K562 (cell line): ENCODE measurements around the gene PALLD. TPM values are rescaled to one million over a fixed set of nuclear protein-coding genes. Genes with fewer than 3 reads are reported as not detected.

Experiments used
- ATAC-seq: fragments of 200-7000 bp; cut with Tn5 transposase; 3 replicates; pipeline ENCODE4 v1.9.1; 2020; ENCODE audit warnings: moderate library complexity
- BruUV-seq: library from RNA; stranded (reverse); fragments of 400-500 nt; replicated peaks from 2 replicates; lab custom pipeline; 2021; lab: Mats Ljungman, UMichigan
- CTCF ChIA-PET: fragments of 300-600 bp; formaldehyde crosslinking; extraction: SDS; loops from one replicate; lab custom pipeline; 2021; ENCODE audit warnings: low intra/inter-chr PET ratio; lab: Yijun Ruan, JAX
- POLR2A ChIA-PET: fragments of 300-600, 350-650 bp; sonication (Branson Sonifier 250); formaldehyde crosslinking; extraction: SDS; loops from one replicate; lab custom pipeline; 2021; ENCODE audit warnings: antibody characterized with exemption, inconsistent platforms; lab: Yijun Ruan, JAX
- DNase-seq, 4 experiments: peaks; one replicate each; pipeline versions ENCODE4 v3.0.0 to v3.0.0-alpha.2; 2011 to 2018; ENCODE audit warnings: low spot score in 3 of 4, mixed read lengths in 3 of 4; ENCODE audit errors: extremely low read depth in 1 of 4
- FAIRE-seq: peaks from 2 replicates; lab custom pipeline; 2011; peaks lifted over from hg19 to GRCh38; lab: Jason Lieb, UNC
- H2AFZ ChIP-seq: 2 replicates; pipeline ENCODE4 v1.6.0; 2011; ENCODE audit warnings: low read depth, low read length, control low read depth, inconsistent platforms
- H3K27ac ChIP-seq: fragments of 200-600 bp; 3 replicates; pipeline ENCODE4 v1.8.0; 2011; ENCODE audit warnings: low read depth, mild to moderate bottlenecking, control low read depth, inconsistent platforms, low read length, moderate library complexity, mixed read lengths; ENCODE audit errors: extremely low read depth
- H3K27me3 ChIP-seq, 2 experiments: fragments of 300-600 bp in 1 of 2; 2 replicates in 1 of 2; 3 replicates in 1 of 2; pipeline versions ENCODE4 v1.6.0 to v1.8.0; 2011; ENCODE audit warnings: inconsistent platforms in 2 of 2, low read length in 2 of 2, mild to moderate bottlenecking in 1 of 2, mixed read lengths in 1 of 2, moderate library complexity in 1 of 2; ENCODE audit not compliant: control insufficient read depth in 2 of 2, insufficient read depth in 2 of 2
- H3K36me3 ChIP-seq: fragments of 300-600 bp; 3 replicates; pipeline ENCODE4 v1.8.0; 2011; ENCODE audit warnings: mild to moderate bottlenecking, low read length, inconsistent platforms; ENCODE audit not compliant: control insufficient read depth, insufficient read depth
- H3K4me1 ChIP-seq, 2 experiments: fragments of 200-600 bp in 1 of 2; replicated peaks in 1 of 2; 2 replicates in 1 of 2; 3 replicates in 1 of 2; pipeline versions ENCODE4 v1.5.1 to v1.8.0; 2011; ENCODE audit warnings: inconsistent platforms in 2 of 2, low read length in 2 of 2, mild to moderate bottlenecking in 1 of 2, mixed read lengths in 1 of 2, moderate library complexity in 1 of 2; ENCODE audit not compliant: control insufficient read depth in 2 of 2, insufficient read depth in 2 of 2
- H3K4me2 ChIP-seq: 2 replicates; pipeline ENCODE4 v1.6.1; 2011; ENCODE audit warnings: low read length, control low read depth, inconsistent platforms, mixed read lengths; ENCODE audit not compliant: insufficient read depth
- H3K4me3 ChIP-seq: fragments of 200-600 bp; sonication (generic), shearing (Covaris generic); 2 replicates; pipeline ENCODE4 v1.5.1; 2016; ENCODE audit warnings: control low read depth, inconsistent platforms
- H3K79me2 ChIP-seq: fragments of 200-600 bp; 3 replicates; pipeline ENCODE4 v1.8.0; 2011; ENCODE audit warnings: low read length, inconsistent platforms; ENCODE audit not compliant: control insufficient read depth, insufficient read depth
- H3K9ac ChIP-seq, 2 experiments: 2 replicates each; pipeline versions ENCODE4 v1.6.0 to v1.6.1; 2011; ENCODE audit warnings: low read depth in 2 of 2, low read length in 2 of 2, control low read depth in 1 of 2, inconsistent platforms in 1 of 2, mild to moderate bottlenecking in 1 of 2, mixed read lengths in 1 of 2; ENCODE audit not compliant: insufficient read depth in 1 of 2
- H3K9me1 ChIP-seq: one replicate; pipeline ENCODE4 v1.6.0; 2011; ENCODE audit warnings: inconsistent platforms, mild to moderate bottlenecking, low read length, moderate library complexity; ENCODE audit not compliant: control insufficient read depth, insufficient read depth
- H3K9me3 ChIP-seq: replicated peaks from 2 replicates; pipeline ENCODE4 v1.5.1; 2011; ENCODE audit warnings: low read depth, low read length, inconsistent platforms; ENCODE audit not compliant: control insufficient read depth, insufficient read depth
- H4K20me1 ChIP-seq: replicated peaks from 2 replicates; pipeline ENCODE4 v1.6.1; 2011; ENCODE audit warnings: low read length, inconsistent platforms, mixed read lengths; ENCODE audit not compliant: control insufficient read depth, insufficient read depth
- BRD9 ChIP-seq: fragments of 450-650 bp; IDR thresholded peaks from 2 replicates; pipeline ENCODE4 v1.6.1; 2018; ENCODE audit warnings: low read depth; ENCODE audit not compliant: partially characterized antibody
- CREB1 ChIP-seq, 2 experiments: sonication (generic) in 1 of 2; formaldehyde crosslinking in 1 of 2; IDR thresholded peaks; 2 replicates each; pipeline versions ENCODE4 v1.6.1 to v1.8.0; 2012 to 2022; ENCODE audit warnings: inconsistent platforms in 1 of 2, mild to moderate bottlenecking in 1 of 2, missing genetic modification reagents in 1 of 2, moderate library complexity in 1 of 2
- ELF1 ChIP-seq: fragments of 200-800 bp; sonication (Bioruptor generic); IDR thresholded peaks from 2 replicates; pipeline ENCODE4 v1.6.1; 2016; ENCODE audit warnings: missing genetic modification characterization, missing compliant biosample characterization
- ETV6 ChIP-seq, 3 experiments: fragments of 150-350 bp in 1 of 3; sonication (generic) in 1 of 3; formaldehyde crosslinking in 1 of 3; IDR thresholded peaks; 2 replicates each; pipeline versions ENCODE4 v1.6.1 to v1.8.0; 2014 to 2022; ENCODE audit warnings: borderline replicate concordance in 2 of 3, low read depth in 2 of 3, antibody characterized with exemption in 1 of 3, low read length in 1 of 3, mild to moderate bottlenecking in 1 of 3, missing genetic modification reagents in 1 of 3
- HSF4 ChIP-seq: fragments of 250-450 bp; sonication (Bioruptor Pico); IDR thresholded peaks from 2 replicates; pipeline ENCODE4 v2.1.2; 2022; ENCODE audit warnings: mild to moderate bottlenecking, moderate library complexity, borderline replicate concordance
- SMARCC2 ChIP-seq: fragments of 450-650 bp; IDR thresholded peaks from 2 replicates; pipeline ENCODE4 v1.6.1; 2017; ENCODE audit warnings: antibody characterized with exemption, moderate library complexity, mild to moderate bottlenecking, low read depth
- SPI1 ChIP-seq: IDR thresholded peaks from 2 replicates; pipeline ENCODE4 v1.6.1; 2011; ENCODE audit warnings: low read depth, low read length, control low read depth, borderline replicate concordance
- WGBS: fragments of 100-300 bp; shearing (Covaris generic); methylation state at CpG from one replicate; pipeline ENCODE4 v1.1.6; 2016; ENCODE audit warnings: low coverage, mixed read lengths; ENCODE audit not compliant: insufficient coverage; ENCODE audit errors: missing lambda C conversion rate; 5-methylcytosine and 5-hydroxymethylcytosine counted together
- in situ Hi-C: fragments of 300-500 bp; cut with MboI; formaldehyde crosslinking; loops from 4 replicates; pipeline ENCODE4 v1.15.0; 2018; ENCODE audit warnings: inconsistent platforms, mixed read lengths
- intact Hi-C: fragments of 100-400 bp; cut with micrococcal nuclease; formaldehyde crosslinking; loops from 2 replicates; pipeline ENCODE4 v1.14.2; 2022
- polyA plus RNA-seq, 8 experiments: library from polyadenylated mRNA; depleted of rRNA in 4 of 8; stranded (reverse) in 5 of 8; unstranded in 3 of 8; fragments of >200 nt; fragmentation: Nextera tagmentation in 2 of 8; fragmentation: Illumina TruSeq in 1 of 8; extraction: Ambion mirVana in 2 of 8; extraction: Trizol in 1 of 8; gene quantifications; 2 replicates each; pipeline versions ENCODE4 v1.2.1 to v1.2.3, GENCODE V29; 2011 to 2014; ENCODE audit warnings: inconsistent platforms in 1 of 8, missing spikeins in 1 of 8
- total RNA-seq, 7 experiments: library from RNA; depleted of rRNA in 6 of 7; stranded (reverse); fragments of >200 nt in 6 of 7; fragmentation: Illumina TruSeq in 2 of 7; extraction: Trizol in 2 of 7; gene quantifications; 2 replicates each; pipeline versions ENCODE4 v1.2.1 to v1.2.3, GENCODE V29; 2011 to 2021; ENCODE audit warnings: low replicate concordance in 1 of 7
- TF ChIP-seq, protein P1 (sequence below), 2 experiments: IDR thresholded peaks; 2 replicates each; pipeline ENCODE4 v1.6.1; 2012; ENCODE audit warnings: improper control_type of control experiment in 2 of 2, low read depth in 2 of 2, low read length in 2 of 2, borderline replicate concordance in 1 of 2
- TF ChIP-seq, protein P2 (sequence below): sonication (generic); formaldehyde crosslinking; IDR thresholded peaks from 2 replicates; pipeline ENCODE4 v1.8.1; 2022; ENCODE audit warnings: missing genetic modification reagents
- TF ChIP-seq, protein P3 (sequence below): fragments of 250-450 bp; sonication (Bioruptor Pico); IDR thresholded peaks from 2 replicates; pipeline ENCODE4 v1.5.0; 2021

PALLD gene
- total and polyA plus RNA-seq, 9 of the 15 experiments (the other 6 are each of a cell fraction or from before 2014, with no cell fraction given), result 0.01 to 0.35 (median 0.06) TPM; not detected in 3

DNA sequence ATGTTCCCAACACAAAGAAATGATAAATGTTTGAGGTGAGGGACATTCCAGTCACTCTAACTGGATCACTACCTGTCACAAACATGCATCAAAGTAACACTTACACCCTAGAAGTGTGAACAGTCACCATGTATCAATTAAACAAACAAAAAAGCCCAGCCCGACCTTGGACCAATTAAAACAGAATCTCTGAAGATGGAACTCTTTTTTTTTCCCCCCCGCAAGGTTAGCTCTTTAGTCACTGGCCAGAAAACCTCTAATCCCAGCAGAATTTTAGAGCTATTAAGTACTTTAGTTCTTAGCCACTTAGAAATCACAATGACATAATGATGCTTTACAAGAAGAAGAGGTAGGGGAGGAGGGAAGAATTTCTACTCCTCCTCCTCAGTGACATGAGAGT lies 154.5 kb downstream of the PALLD start (continued):
- TF ChIP-seq, protein P1, sequence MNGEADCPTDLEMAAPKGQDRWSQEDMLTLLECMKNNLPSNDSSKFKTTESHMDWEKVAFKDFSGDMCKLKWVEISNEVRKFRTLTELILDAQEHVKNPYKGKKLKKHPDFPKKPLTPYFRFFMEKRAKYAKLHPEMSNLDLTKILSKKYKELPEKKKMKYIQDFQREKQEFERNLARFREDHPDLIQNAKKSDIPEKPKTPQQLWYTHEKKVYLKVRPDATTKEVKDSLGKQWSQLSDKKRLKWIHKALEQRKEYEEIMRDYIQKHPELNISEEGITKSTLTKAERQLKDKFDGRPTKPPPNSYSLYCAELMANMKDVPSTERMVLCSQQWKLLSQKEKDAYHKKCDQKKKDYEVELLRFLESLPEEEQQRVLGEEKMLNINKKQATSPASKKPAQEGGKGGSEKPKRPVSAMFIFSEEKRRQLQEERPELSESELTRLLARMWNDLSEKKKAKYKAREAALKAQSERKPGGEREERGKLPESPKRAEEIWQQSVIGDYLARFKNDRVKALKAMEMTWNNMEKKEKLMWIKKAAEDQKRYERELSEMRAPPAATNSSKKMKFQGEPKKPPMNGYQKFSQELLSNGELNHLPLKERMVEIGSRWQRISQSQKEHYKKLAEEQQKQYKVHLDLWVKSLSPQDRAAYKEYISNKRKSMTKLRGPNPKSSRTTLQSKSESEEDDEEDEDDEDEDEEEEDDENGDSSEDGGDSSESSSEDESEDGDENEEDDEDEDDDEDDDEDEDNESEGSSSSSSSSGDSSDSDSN (IDR thresholded peaks at IDR 0.05; ENCODE audit: borderline replicate concordance in 1 of 2, low read depth in 2 of 2, low read length in 2 of 2), result no peak
- no peak for TF ChIP-seq HSF4
- TF ChIP-seq BRD9, result no peak
- no peak for TF ChIP-seq ELF1 (tag)
- TF ChIP-seq, all 486 proteins: peak for 0

DNA sequence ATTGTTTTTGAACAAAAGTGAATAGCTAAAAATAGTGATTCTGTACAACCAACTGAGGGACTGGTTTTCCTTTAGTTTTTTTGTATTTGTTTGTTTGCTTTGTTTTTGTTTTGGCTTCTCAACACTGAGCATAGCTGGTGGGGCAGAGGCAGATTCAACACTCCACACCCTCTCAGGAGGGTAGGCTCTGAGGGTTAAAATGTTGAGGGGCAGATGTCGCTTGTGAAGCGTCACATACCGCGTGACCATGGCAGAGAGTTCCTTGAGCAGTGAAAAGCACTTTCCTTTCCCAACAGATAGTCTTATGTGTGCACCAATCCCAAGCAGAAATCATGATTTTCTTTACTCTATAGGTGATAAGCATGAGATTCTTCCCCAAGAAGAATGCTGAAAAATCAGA lies 155.0 kb downstream of the PALLD start:
- POLR2A ChIA-PET, result no interaction called here
- BruUV-seq, result no TSS peak
- no peak overlapping the region for H3K27ac ChIP-seq
- TF ChIP-seq SMARCC2, result no peak
- no peak for TF ChIP-seq ETV6 (IDR thresholded peaks at IDR 0.05; ENCODE audit: borderline replicate concordance in 1 of 2, low read depth in 2 of 2, low read length in 1 of 2)
- no peak for TF ChIP-seq ETV6 (CRISPR knock-in tag; IDR thresholded peaks at IDR 0.05; ENCODE audit: borderline replicate concordance)
- TF ChIP-seq, protein P2, sequence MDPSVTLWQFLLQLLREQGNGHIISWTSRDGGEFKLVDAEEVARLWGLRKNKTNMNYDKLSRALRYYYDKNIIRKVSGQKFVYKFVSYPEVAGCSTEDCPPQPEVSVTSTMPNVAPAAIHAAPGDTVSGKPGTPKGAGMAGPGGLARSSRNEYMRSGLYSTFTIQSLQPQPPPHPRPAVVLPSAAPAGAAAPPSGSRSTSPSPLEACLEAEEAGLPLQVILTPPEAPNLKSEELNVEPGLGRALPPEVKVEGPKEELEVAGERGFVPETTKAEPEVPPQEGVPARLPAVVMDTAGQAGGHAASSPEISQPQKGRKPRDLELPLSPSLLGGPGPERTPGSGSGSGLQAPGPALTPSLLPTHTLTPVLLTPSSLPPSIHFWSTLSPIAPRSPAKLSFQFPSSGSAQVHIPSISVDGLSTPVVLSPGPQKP, result no peak
- no peak for TF ChIP-seq CREB1 (IDR thresholded peaks at IDR 0.05)
- TF ChIP-seq CREB1 (CRISPR knock-in tag; IDR thresholded peaks at IDR 0.05), result no peak
- TF ChIP-seq SPI1, result no peak
- TF ChIP-seq, protein P3, sequence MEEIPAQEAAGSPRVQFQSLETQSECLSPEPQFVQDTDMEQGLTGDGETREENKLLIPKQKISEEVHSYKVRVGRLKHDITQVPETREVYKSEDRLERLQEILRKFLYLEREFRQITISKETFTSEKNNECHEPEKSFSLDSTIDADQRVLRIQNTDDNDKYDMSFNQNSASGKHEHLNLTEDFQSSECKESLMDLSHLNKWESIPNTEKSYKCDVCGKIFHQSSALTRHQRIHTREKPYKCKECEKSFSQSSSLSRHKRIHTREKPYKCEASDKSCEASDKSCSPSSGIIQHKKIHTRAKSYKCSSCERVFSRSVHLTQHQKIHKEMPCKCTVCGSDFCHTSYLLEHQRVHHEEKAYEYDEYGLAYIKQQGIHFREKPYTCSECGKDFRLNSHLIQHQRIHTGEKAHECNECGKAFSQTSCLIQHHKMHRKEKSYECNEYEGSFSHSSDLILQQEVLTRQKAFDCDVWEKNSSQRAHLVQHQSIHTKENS (CRISPR knock-in tag), result no peak

More for the DNA sequence above, 155.0 kb downstream of the PALLD start:
- DNase-seq, result no peak
- intact Hi-C loops (no loop called here), in situ Hi-C loops (no loop called here)
- H3K4me1 ChIP-seq, result no peaks in the 10 kb centered on the region
- whole genome bisulfite sequencing, result 0% methylated on average over 4 of the region's 4 CpGs
- H3K9ac ChIP-seq, result no peak overlapping the region
- H3K36me3 ChIP-seq, result no peaks in the 10 kb centered on the region
- CTCF ChIA-PET, result no interaction called here
- no peaks in the 10 kb centered on the region for H4K20me1 ChIP-seq
- no peaks in the 10 kb centered on the region for H3K9me3 ChIP-seq
- no peak for FAIRE-seq
- no peak overlapping the region for H3K4me2 ChIP-seq
- no peaks in the 10 kb centered on the region for H3K9me1 ChIP-seq
- H3K27me3 ChIP-seq, result no peaks in the 10 kb centered on the region
- H3K79me2 ChIP-seq, result no peaks in the 10 kb centered on the region
- no peak overlapping the region for H3K4me3 ChIP-seq
- no peak overlapping the region for H2AFZ ChIP-seq
- ATAC-seq, result no peak
